DOHH2 (cell line): ENCODE results near the gene STRA8.

Experiments
- EZH2phosphoT487 ChIP-seq: fragments of 200-600 bp; sonication (generic); IDR thresholded peaks from 2 replicates; pipeline ENCODE4 v1.6.1; 2017; ENCODE audit warnings: borderline replicate concordance, mild to moderate bottlenecking, antibody characterized with exemption, low read length, moderate library complexity, mixed read lengths
- TF ChIP-seq, protein P1 (sequence below): fragments of 200-600 bp; sonication (generic); IDR thresholded peaks from one replicate; pipeline ENCODE4 v1.5.1; 2014; ENCODE audit warnings: antibody characterized with exemption, mild to moderate bottlenecking, low read depth, low read length; ENCODE audit not compliant: poor library complexity, severe bottlenecking

DNA sequence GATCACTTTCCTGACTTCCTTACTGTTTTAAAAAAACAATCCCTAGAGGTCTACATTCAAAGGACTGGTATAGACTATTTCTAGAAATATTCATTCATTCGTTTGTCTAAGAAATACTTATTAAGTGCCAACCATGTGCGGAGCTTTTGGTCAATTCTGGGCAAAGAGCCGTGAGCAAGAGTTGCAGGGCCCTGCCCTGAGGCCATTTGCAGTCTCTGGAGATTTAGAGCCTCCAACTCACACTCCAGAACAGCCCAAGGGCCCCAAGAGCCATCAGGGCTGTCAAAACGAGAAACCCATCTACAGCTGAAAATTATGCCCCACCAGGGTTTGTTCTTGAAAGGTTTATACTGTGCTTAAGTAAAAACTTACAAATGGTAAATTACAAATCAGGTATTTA lies 38.5 kb upstream of the STRA8 start:
- TF ChIP-seq, protein P1, sequence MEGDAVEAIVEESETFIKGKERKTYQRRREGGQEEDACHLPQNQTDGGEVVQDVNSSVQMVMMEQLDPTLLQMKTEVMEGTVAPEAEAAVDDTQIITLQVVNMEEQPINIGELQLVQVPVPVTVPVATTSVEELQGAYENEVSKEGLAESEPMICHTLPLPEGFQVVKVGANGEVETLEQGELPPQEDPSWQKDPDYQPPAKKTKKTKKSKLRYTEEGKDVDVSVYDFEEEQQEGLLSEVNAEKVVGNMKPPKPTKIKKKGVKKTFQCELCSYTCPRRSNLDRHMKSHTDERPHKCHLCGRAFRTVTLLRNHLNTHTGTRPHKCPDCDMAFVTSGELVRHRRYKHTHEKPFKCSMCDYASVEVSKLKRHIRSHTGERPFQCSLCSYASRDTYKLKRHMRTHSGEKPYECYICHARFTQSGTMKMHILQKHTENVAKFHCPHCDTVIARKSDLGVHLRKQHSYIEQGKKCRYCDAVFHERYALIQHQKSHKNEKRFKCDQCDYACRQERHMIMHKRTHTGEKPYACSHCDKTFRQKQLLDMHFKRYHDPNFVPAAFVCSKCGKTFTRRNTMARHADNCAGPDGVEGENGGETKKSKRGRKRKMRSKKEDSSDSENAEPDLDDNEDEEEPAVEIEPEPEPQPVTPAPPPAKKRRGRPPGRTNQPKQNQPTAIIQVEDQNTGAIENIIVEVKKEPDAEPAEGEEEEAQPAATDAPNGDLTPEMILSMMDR = no peak
- TF ChIP-seq EZH2phosphoT487 = no peak
